Neural cell (in vitro differentiated cells): ENCODE data around the gene ANKS1B. TPM values are rescaled to one million over a fixed set of nuclear protein-coding genes. Genes with fewer than 3 reads are reported as not detected.

Experiments used
- H2AFZ ChIP-seq: fragments of 200-600, 300-800 bp; sonication (generic), shearing (Covaris generic); 2 replicates; pipeline ENCODE4 v1.6.0; 2014; ENCODE audit warnings: low read depth, mild to moderate bottlenecking, antibody characterized with exemption, low read length, moderate library complexity
- H3F3A ChIP-seq: fragments of 200-600 bp; shearing (Covaris generic); 2 replicates; pipeline ENCODE4 v1.6.1; 2016; ENCODE audit warnings: mild to moderate bottlenecking, moderate library complexity, mixed read lengths, antibody characterized with exemption, low read length; ENCODE audit not compliant: insufficient read depth, poor library complexity, severe bottlenecking
- H3K27ac ChIP-seq: fragments of 200-600, 300-800 bp; sonication (generic), shearing (Covaris generic); 2 replicates; pipeline ENCODE4 v1.5.1; 2014; ENCODE audit warnings: mild to moderate bottlenecking, low read length, moderate library complexity
- H3K27me3 ChIP-seq: fragments of 300-800, 200-600 bp; sonication (generic), shearing (Covaris generic); 2 replicates; pipeline ENCODE4 v1.6.0; 2014; ENCODE audit warnings: mild to moderate bottlenecking, low read depth, low read length, moderate library complexity; ENCODE audit not compliant: insufficient read depth
- H3K36me3 ChIP-seq: fragments of 300-800, 200-600 bp; sonication (generic), shearing (Covaris generic); 2 replicates; pipeline ENCODE4 v1.5.1; 2014; ENCODE audit warnings: mild to moderate bottlenecking, antibody characterized with exemption, low read length, moderate library complexity; ENCODE audit not compliant: insufficient read depth
- H3K4me2 ChIP-seq: fragments of 300-800, 200-600 bp; sonication (generic), shearing (Covaris generic); 2 replicates; pipeline ENCODE4 v1.6.0; 2014; ENCODE audit warnings: mild to moderate bottlenecking, low read length
- H3K4me3 ChIP-seq: fragments of 300-800, 200-600 bp; sonication (generic), shearing (Covaris generic); 2 replicates; pipeline ENCODE4 v1.5.1; 2014; ENCODE audit warnings: mild to moderate bottlenecking, low read length, moderate library complexity
- H3K79me2 ChIP-seq: fragments of 200-600 bp; shearing (Covaris generic); replicated peaks from 2 replicates; pipeline ENCODE4 v1.6.0; 2014; ENCODE audit warnings: mild to moderate bottlenecking, low read length, moderate library complexity; ENCODE audit not compliant: insufficient read depth
- H3K9ac ChIP-seq: fragments of 300-800, 200-600 bp; sonication (generic), shearing (Covaris generic); 2 replicates; pipeline ENCODE4 v1.6.1; 2016; ENCODE audit warnings: mild to moderate bottlenecking, low read length, mixed read lengths
- H3K9me2 ChIP-seq: fragments of 200-600 bp; shearing (Covaris generic); 2 replicates; pipeline ENCODE4 v1.6.1; 2016; ENCODE audit warnings: mild to moderate bottlenecking, low read length, mixed read lengths; ENCODE audit not compliant: insufficient read depth
- H3K9me3 ChIP-seq: fragments of 200-600, 300-800 bp; sonication (generic), shearing (Covaris generic); 2 replicates; pipeline ENCODE4 v1.6.1; 2016; ENCODE audit warnings: mild to moderate bottlenecking, mixed run types, low read length, moderate library complexity, mixed read lengths
- H4K20me1 ChIP-seq: fragments of 200-600 bp; shearing (Covaris generic); 2 replicates; pipeline ENCODE4 v1.6.1; 2016; ENCODE audit warnings: mild to moderate bottlenecking, mixed run types; ENCODE audit not compliant: insufficient read depth
- EP300 ChIP-seq: fragments of 450-650 bp; conservative IDR thresholded peaks from 2 replicates; pipeline ENCODE4 v1.6.1; 2014; ENCODE audit warnings: antibody characterized with exemption, mild to moderate bottlenecking, moderate library complexity; ENCODE audit not compliant: poor library complexity, severe bottlenecking
- EZH2 ChIP-seq: fragments of 200-600, 300-800 bp; shearing (Covaris generic), sonication (generic); IDR thresholded peaks from 2 replicates; pipeline ENCODE4 v1.6.1; 2014; ENCODE audit warnings: antibody characterized with exemption, low read length, borderline replicate concordance, mild to moderate bottlenecking; ENCODE audit not compliant: insufficient read depth, poor library complexity, severe bottlenecking
- MXI1 ChIP-seq: fragments of 450-650 bp; conservative IDR thresholded peaks from 2 replicates; pipeline ENCODE4 v1.6.1; 2014; ENCODE audit warnings: antibody characterized with exemption, mild to moderate bottlenecking; ENCODE audit not compliant: poor library complexity, severe bottlenecking
- POLR2AphosphoS5 ChIP-seq: IDR thresholded peaks from 2 replicates; pipeline ENCODE4 v1.6.1; 2012
- RAD21 ChIP-seq: fragments of 450-650 bp; conservative IDR thresholded peaks from 2 replicates; pipeline ENCODE4 v1.6.1; 2014; ENCODE audit warnings: antibody characterized with exemption, mild to moderate bottlenecking, moderate library complexity
- SMC3 ChIP-seq: fragments of 450-650 bp; conservative IDR thresholded peaks from 2 replicates; pipeline ENCODE4 v1.6.1; 2014; ENCODE audit warnings: antibody characterized with exemption, mild to moderate bottlenecking, moderate library complexity; ENCODE audit not compliant: poor library complexity
- TAF1 ChIP-seq: IDR thresholded peaks from 2 replicates; pipeline ENCODE4 v1.6.1; 2012; ENCODE audit warnings: low read depth
- polyA plus RNA-seq: library from polyadenylated mRNA; depleted of rRNA; stranded (reverse); fragments of >200 nt; gene quantifications from 2 replicates; pipeline ENCODE4 v1.2.3, GENCODE V29; 2014
- TF ChIP-seq, protein P1 (sequence below): IDR thresholded peaks from 2 replicates; pipeline ENCODE4 v1.6.1; 2012; ENCODE audit warnings: borderline replicate concordance
- TF ChIP-seq, protein P2 (sequence below): fragments of 450-650 bp; IDR thresholded peaks from 2 replicates; pipeline ENCODE4 v1.5.1; 2014; ENCODE audit warnings: antibody characterized with exemption, mild to moderate bottlenecking, moderate library complexity; ENCODE audit not compliant: poor library complexity, severe bottlenecking

ANKS1B gene
- polyA plus RNA-seq, 1 donor from 2014 or later = 65.6 TPM

DNA sequence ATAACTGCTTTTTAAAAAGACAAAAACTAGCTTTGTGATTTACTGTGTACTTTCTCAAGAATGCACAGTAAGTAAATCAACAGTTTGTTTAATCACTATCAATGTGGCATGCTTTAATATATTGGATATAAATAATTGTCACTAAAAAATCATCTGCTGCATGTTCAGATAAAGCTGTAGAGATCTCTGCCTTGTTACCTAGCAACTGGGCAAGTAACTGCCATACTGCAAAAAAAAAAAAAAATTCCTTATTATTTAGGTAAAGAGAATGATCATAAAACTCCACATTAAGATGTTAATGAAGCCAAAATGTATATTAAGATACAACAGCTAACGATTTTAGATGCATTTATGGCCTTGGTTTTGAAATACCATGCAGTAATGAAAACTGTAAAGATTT is 1102.2 kb downstream of the ANKS1B start:
- Histone ChIP-seq H3K27ac (peak overlapping the region; percentile 9), H4K20me1 (no peaks in the 10 kb centered on the region)

DNA sequence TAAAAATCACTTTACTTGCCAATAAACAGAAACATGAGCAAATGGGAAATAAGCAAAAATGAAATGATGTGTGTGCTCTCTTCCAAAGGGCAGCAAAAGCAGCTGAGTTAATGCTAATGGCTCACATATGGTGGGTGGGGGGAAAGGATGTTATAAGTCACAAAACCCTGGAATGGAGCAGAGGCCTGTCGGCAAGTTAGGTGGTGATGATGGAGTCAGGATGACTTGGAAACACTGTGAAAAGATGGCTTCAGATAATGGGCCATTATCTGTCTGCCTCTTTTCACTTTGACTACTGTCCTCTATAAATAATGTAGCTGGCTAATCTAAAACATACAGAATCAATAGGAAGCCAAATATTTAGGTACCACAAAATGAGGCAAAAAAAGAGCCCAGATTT is 1111.0 kb downstream of the ANKS1B start:
- no peaks in the 10 kb centered on the region for H3K9me3 ChIP-seq
- H3K27ac ChIP-seq = no peak overlapping the region
- H4K20me1 ChIP-seq = no peaks in the 10 kb centered on the region
- H3K79me2 ChIP-seq = no peaks in the 10 kb centered on the region
- no peak overlapping the region for H3K4me2 ChIP-seq
- no peak overlapping the region for H3K4me3 ChIP-seq
- TF ChIP-seq SMC3 = no peak
- TF ChIP-seq, protein P1, sequence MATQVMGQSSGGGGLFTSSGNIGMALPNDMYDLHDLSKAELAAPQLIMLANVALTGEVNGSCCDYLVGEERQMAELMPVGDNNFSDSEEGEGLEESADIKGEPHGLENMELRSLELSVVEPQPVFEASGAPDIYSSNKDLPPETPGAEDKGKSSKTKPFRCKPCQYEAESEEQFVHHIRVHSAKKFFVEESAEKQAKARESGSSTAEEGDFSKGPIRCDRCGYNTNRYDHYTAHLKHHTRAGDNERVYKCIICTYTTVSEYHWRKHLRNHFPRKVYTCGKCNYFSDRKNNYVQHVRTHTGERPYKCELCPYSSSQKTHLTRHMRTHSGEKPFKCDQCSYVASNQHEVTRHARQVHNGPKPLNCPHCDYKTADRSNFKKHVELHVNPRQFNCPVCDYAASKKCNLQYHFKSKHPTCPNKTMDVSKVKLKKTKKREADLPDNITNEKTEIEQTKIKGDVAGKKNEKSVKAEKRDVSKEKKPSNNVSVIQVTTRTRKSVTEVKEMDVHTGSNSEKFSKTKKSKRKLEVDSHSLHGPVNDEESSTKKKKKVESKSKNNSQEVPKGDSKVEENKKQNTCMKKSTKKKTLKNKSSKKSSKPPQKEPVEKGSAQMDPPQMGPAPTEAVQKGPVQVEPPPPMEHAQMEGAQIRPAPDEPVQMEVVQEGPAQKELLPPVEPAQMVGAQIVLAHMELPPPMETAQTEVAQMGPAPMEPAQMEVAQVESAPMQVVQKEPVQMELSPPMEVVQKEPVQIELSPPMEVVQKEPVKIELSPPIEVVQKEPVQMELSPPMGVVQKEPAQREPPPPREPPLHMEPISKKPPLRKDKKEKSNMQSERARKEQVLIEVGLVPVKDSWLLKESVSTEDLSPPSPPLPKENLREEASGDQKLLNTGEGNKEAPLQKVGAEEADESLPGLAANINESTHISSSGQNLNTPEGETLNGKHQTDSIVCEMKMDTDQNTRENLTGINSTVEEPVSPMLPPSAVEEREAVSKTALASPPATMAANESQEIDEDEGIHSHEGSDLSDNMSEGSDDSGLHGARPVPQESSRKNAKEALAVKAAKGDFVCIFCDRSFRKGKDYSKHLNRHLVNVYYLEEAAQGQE = no peak
- TF ChIP-seq POLR2AphosphoS5 = no peak
- no peak for TF ChIP-seq EZH2
- TF ChIP-seq TAF1 = no peak
- no peak for TF ChIP-seq EP300
- no peak for TF ChIP-seq RAD21
- TF ChIP-seq MXI1 = no peak
- TF ChIP-seq, protein P2, sequence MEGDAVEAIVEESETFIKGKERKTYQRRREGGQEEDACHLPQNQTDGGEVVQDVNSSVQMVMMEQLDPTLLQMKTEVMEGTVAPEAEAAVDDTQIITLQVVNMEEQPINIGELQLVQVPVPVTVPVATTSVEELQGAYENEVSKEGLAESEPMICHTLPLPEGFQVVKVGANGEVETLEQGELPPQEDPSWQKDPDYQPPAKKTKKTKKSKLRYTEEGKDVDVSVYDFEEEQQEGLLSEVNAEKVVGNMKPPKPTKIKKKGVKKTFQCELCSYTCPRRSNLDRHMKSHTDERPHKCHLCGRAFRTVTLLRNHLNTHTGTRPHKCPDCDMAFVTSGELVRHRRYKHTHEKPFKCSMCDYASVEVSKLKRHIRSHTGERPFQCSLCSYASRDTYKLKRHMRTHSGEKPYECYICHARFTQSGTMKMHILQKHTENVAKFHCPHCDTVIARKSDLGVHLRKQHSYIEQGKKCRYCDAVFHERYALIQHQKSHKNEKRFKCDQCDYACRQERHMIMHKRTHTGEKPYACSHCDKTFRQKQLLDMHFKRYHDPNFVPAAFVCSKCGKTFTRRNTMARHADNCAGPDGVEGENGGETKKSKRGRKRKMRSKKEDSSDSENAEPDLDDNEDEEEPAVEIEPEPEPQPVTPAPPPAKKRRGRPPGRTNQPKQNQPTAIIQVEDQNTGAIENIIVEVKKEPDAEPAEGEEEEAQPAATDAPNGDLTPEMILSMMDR = no peak
- no peaks in the 10 kb centered on the region for H3K27me3 ChIP-seq
- no peaks in the 10 kb centered on the region for H3K36me3 ChIP-seq
- no peaks in the 10 kb centered on the region for H3K9me2 ChIP-seq
- H3F3A ChIP-seq = no peaks in the 10 kb centered on the region
- no peak overlapping the region for H3K9ac ChIP-seq
- H2AFZ ChIP-seq = no peak overlapping the region

More for the DNA sequence above, 1102.2 kb downstream of the ANKS1B start:
- TF ChIP-seq TAF1 (no peak), EZH2 (no peak), RAD21 (no peak), POLR2AphosphoS5 (no peak), EP300 (no peak), SMC3 (no peak), MXI1 (no peak)
- TF ChIP-seq, protein P2 = no peak
- TF ChIP-seq, protein P1 = no peak
- peaks cover 13% of the 10 kb centered on the region for H3K79me2 ChIP-seq
- no peaks in the 10 kb centered on the region for H3K36me3 ChIP-seq
- no peaks in the 10 kb centered on the region for H3K27me3 ChIP-seq
- peak overlapping the region; percentile 20 for H3K4me2 ChIP-seq
- no peak overlapping the region for H2AFZ ChIP-seq
- H3K9ac ChIP-seq = no peak overlapping the region
- no peaks in the 10 kb centered on the region for H3K9me2 ChIP-seq
- no peaks in the 10 kb centered on the region for H3K9me3 ChIP-seq
- peak overlapping the region; percentile 27 for H3K4me3 ChIP-seq
- H3F3A ChIP-seq = no peaks in the 10 kb centered on the region
